ENCODE results near the gene ESR1.

ESR1 gene

GRCh38 chr6:151998784-151999183, 191.3 kb downstream of the ESR1 start:
- Histone ChIP-seq H3K27ac (no peak overlapping the region), H3K27me3 (ENCODE audit: insufficient read depth, low read depth, severe bottlenecking) (no peaks in the 10 kb centered on the region), H3K36me3 (no peaks in the 10 kb centered on the region), H3K9me3 (ENCODE audit: severe bottlenecking) (no peaks in the 10 kb centered on the region), H3K4me3 (ENCODE audit: low read depth, low read length) (no peak overlapping the region)
- no peak for TF ChIP-seq CTCF (IDR thresholded peaks at IDR 0.05; ENCODE audit: low read depth, low read length)
- DNase-seq, result no peak

- no peak overlapping the region for H3K4me3 ChIP-seq (ENCODE audit: low read depth, low read length)
- H3K27ac ChIP-seq, result no peak overlapping the region
- DNase-seq, result no peak
- no peaks in the 10 kb centered on the region for H3K36me3 ChIP-seq
- H3K9me3 ChIP-seq (ENCODE audit: severe bottlenecking), result no peaks in the 10 kb centered on the region
- no peak for TF ChIP-seq CTCF (IDR thresholded peaks at IDR 0.05; ENCODE audit: low read depth, low read length)
- no peaks in the 10 kb centered on the region for H3K27me3 ChIP-seq (ENCODE audit: insufficient read depth, low read depth, severe bottlenecking)
Measured at GRCh38 chr6:151999194-151999593, 191.7 kb downstream of the ESR1 start.

- no peaks in the 10 kb centered on the region for H3K9me3 ChIP-seq (ENCODE audit: severe bottlenecking)
- no peak for DNase-seq
- H3K27ac ChIP-seq, result no peak overlapping the region
- H3K36me3 ChIP-seq, result no peaks in the 10 kb centered on the region
- no peak overlapping the region for H3K4me3 ChIP-seq (ENCODE audit: low read depth, low read length)
- TF ChIP-seq CTCF (IDR thresholded peaks at IDR 0.05; ENCODE audit: low read depth, low read length), result no peak
- no peaks in the 10 kb centered on the region for H3K27me3 ChIP-seq (ENCODE audit: insufficient read depth, low read depth, severe bottlenecking)
Measured at GRCh38 chr6:152001408-152001807, 193.9 kb downstream of the ESR1 start.

- Histone ChIP-seq H3K4me3 (ENCODE audit: low read depth, low read length) (no peak overlapping the region), H3K36me3 (no peaks in the 10 kb centered on the region), H3K27ac (no peak overlapping the region), H3K27me3 (ENCODE audit: insufficient read depth, low read depth, severe bottlenecking) (no peaks in the 10 kb centered on the region), H3K9me3 (ENCODE audit: severe bottlenecking) (no peaks in the 10 kb centered on the region)
- no peak for DNase-seq
- no peak for TF ChIP-seq CTCF (IDR thresholded peaks at IDR 0.05; ENCODE audit: low read depth, low read length)
Measured at GRCh38 chr6:152002306-152002705, 194.8 kb downstream of the ESR1 start.

GRCh38 chr6:152004036-152004566, 196.6 kb downstream of the ESR1 start:
- no peak for TF ChIP-seq CTCF (IDR thresholded peaks at IDR 0.05; ENCODE audit: low read depth, low read length)
- H3K9me3 ChIP-seq (ENCODE audit: severe bottlenecking), result no peaks in the 10 kb centered on the region
- H3K27me3 ChIP-seq (ENCODE audit: insufficient read depth, low read depth, severe bottlenecking), result no peaks in the 10 kb centered on the region
- DNase-seq, result no peak
- no peak overlapping the region for H3K4me3 ChIP-seq (ENCODE audit: low read depth, low read length)
- no peak overlapping the region for H3K27ac ChIP-seq
- no peaks in the 10 kb centered on the region for H3K36me3 ChIP-seq

- Histone ChIP-seq H3K4me3 (ENCODE audit: low read depth, low read length) (no peak overlapping the region), H3K36me3 (no peaks in the 10 kb centered on the region), H3K27me3 (ENCODE audit: insufficient read depth, low read depth, severe bottlenecking) (no peaks in the 10 kb centered on the region), H3K27ac (no peak overlapping the region), H3K9me3 (ENCODE audit: severe bottlenecking) (no peaks in the 10 kb centered on the region)
- no peak for TF ChIP-seq CTCF (IDR thresholded peaks at IDR 0.05; ENCODE audit: low read depth, low read length)
- DNase-seq, result no peak
Measured at GRCh38 chr6:152004896-152005295, 197.4 kb downstream of the ESR1 start.

Data from WERI-Rb-1 (cell line).